ENCODE results near the gene BCL6B.

The BCL6B gene

DNA sequence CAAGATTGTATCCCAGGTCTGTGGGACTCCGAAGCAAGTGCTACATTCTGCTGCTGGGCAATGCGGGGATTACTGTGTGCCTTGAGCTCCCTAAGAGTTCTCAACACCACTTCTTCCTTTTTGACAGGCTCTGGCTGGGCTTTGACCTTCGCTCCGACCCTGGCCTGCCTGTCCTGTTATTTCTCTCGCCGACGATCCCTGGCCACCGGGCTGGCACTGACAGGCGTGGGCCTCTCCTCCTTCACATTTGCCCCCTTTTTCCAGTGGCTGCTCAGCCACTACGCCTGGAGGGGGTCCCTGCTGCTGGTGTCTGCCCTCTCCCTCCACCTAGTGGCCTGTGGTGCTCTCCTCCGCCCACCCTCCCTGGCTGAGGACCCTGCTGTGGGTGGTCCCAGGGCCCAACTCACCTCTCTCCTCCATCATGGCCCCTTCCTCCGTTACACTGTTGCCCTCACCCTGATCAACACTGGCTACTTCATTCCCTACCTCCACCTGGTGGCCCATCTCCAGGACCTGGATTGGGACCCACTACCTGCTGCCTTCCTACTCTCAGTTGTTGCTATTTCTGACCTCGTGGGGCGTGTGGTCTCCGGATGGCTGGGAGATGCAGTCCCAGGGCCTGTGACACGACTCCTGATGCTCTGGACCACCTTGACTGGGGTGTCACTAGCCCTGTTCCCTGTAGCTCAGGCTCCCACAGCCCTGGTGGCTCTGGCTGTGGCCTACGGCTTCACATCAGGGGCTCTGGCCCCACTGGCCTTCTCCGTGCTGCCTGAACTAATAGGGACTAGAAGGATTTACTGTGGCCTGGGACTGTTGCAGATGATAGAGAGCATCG lies 15.4 kb downstream of the BCL6B start:
- no peaks in the 10 kb centered on the region; the same call in 1 of the 2 replicates for H3K36me3 ChIP-seq (ENCODE audit: insufficient read depth, low read length)
- H3K27ac ChIP-seq (ENCODE audit: low read depth, low read length, poor library complexity, severe bottlenecking) = no peak overlapping the region
- H3K4me1 ChIP-seq (ENCODE audit: insufficient read depth, low read length, severe bottlenecking) = peaks cover 22% of the 10 kb centered on the region
- no peak overlapping the region for H3K4me3 ChIP-seq (ENCODE audit: low read depth, low read length, poor library complexity, severe bottlenecking)
- H4K20me1 ChIP-seq (ENCODE audit: insufficient read depth, low read length) = no peaks in the 10 kb centered on the region
- H3K79me2 ChIP-seq (ENCODE audit: insufficient read depth, low read length) = no peaks in the 10 kb centered on the region
- H3K9me3 ChIP-seq (ENCODE audit: low read length) = no peaks in the 10 kb centered on the region
- no peaks in the 10 kb centered on the region for H3K9me2 ChIP-seq (ENCODE audit: low read depth, low read length)
- no peaks in the 10 kb centered on the region for H3F3A ChIP-seq (ENCODE audit: insufficient read depth, low read length)
- H3K4me2 ChIP-seq (ENCODE audit: low read length) = no peak overlapping the region
- H3K9ac ChIP-seq (ENCODE audit: low read length) = no peak overlapping the region
- TF ChIP-seq EZH2 (IDR thresholded peaks at IDR 0.05; ENCODE audit: borderline replicate concordance, low read length) (no peak), CTCF (IDR thresholded peaks at IDR 0.05; ENCODE audit: low read length) (no peak; the same call in 1 of the 2 replicates)
- H3K27me3 ChIP-seq (ENCODE audit: insufficient read depth, low read length) = no peaks in the 10 kb centered on the region
- H2AFZ ChIP-seq (ENCODE audit: low read length) = no peak overlapping the region

- no peaks in the 10 kb centered on the region for H3K9me2 ChIP-seq (ENCODE audit: low read depth, low read length)
- H3K9me3 ChIP-seq (ENCODE audit: low read length) = no peaks in the 10 kb centered on the region
- peaks cover 29% of the 10 kb centered on the region for H3K4me1 ChIP-seq (ENCODE audit: insufficient read depth, low read length, severe bottlenecking)
- no peak overlapping the region for H3K9ac ChIP-seq (ENCODE audit: low read length)
- TF ChIP-seq EZH2 (IDR thresholded peaks at IDR 0.05; ENCODE audit: borderline replicate concordance, low read length) = no peak
- no peak for TF ChIP-seq CTCF (IDR thresholded peaks at IDR 0.05; ENCODE audit: low read length)
- no peak overlapping the region for H3K4me2 ChIP-seq (ENCODE audit: low read length)
- no peaks in the 10 kb centered on the region for H3F3A ChIP-seq (ENCODE audit: insufficient read depth, low read length)
- no peak overlapping the region for H3K4me3 ChIP-seq (ENCODE audit: low read depth, low read length, poor library complexity, severe bottlenecking)
- H3K27ac ChIP-seq (ENCODE audit: low read depth, low read length, poor library complexity, severe bottlenecking) = no peak overlapping the region
- H2AFZ ChIP-seq (ENCODE audit: low read length) = no peak overlapping the region
- H4K20me1 ChIP-seq (ENCODE audit: insufficient read depth, low read length) = no peaks in the 10 kb centered on the region
- H3K36me3 ChIP-seq (ENCODE audit: insufficient read depth, low read length) = no peaks in the 10 kb centered on the region; the same call in 1 of the 2 replicates
- H3K79me2 ChIP-seq (ENCODE audit: insufficient read depth, low read length) = no peaks in the 10 kb centered on the region
- no peaks in the 10 kb centered on the region for H3K27me3 ChIP-seq (ENCODE audit: insufficient read depth, low read length)
Observed at GRCh38 chr17:7039832-7040231, 17.0 kb downstream of the BCL6B start.

GRCh38 chr17:7041607-7042500 lies 19.0 kb downstream of the BCL6B start:
- Histone ChIP-seq H2AFZ (ENCODE audit: low read length) (no peak overlapping the region), H3K9me3 (ENCODE audit: low read length) (no peaks in the 10 kb centered on the region), H4K20me1 (ENCODE audit: insufficient read depth, low read length) (no peaks in the 10 kb centered on the region), H3F3A (ENCODE audit: insufficient read depth, low read length) (no peaks in the 10 kb centered on the region), H3K27me3 (ENCODE audit: insufficient read depth, low read length) (no peaks in the 10 kb centered on the region), H3K9ac (ENCODE audit: low read length) (no peak overlapping the region), H3K27ac (ENCODE audit: low read depth, low read length, poor library complexity, severe bottlenecking) (no peak overlapping the region), H3K4me3 (ENCODE audit: low read depth, low read length, poor library complexity, severe bottlenecking) (no peak overlapping the region), H3K4me1 (ENCODE audit: insufficient read depth, low read length, severe bottlenecking) (peaks cover 27% of the 10 kb centered on the region), H3K36me3 (ENCODE audit: insufficient read depth, low read length) (no peaks in the 10 kb centered on the region; the same call in 1 of the 2 replicates), H3K9me2 (ENCODE audit: low read depth, low read length) (no peaks in the 10 kb centered on the region), H3K4me2 (ENCODE audit: low read length) (no peak overlapping the region), H3K79me2 (ENCODE audit: insufficient read depth, low read length) (no peaks in the 10 kb centered on the region)
- TF ChIP-seq CTCF (IDR thresholded peaks at IDR 0.05; ENCODE audit: low read length) (no peak), EZH2 (IDR thresholded peaks at IDR 0.05; ENCODE audit: borderline replicate concordance, low read length) (no peak)

Measured in OCI-LY1 (cell line).